Non-pigmented ciliary epithelial cell (primary cell): ENCODE data around the gene ATXN3.
A peak's percentile ranks its signal among the peaks of the same experiment; 100 is the strongest.

ENCODE experiments used
- DNase-seq: peaks from one replicate; pipeline ENCODE4 v3.0.0-alpha.2; 2010; ENCODE audit warnings: low read depth

The ATXN3 gene

DNA sequence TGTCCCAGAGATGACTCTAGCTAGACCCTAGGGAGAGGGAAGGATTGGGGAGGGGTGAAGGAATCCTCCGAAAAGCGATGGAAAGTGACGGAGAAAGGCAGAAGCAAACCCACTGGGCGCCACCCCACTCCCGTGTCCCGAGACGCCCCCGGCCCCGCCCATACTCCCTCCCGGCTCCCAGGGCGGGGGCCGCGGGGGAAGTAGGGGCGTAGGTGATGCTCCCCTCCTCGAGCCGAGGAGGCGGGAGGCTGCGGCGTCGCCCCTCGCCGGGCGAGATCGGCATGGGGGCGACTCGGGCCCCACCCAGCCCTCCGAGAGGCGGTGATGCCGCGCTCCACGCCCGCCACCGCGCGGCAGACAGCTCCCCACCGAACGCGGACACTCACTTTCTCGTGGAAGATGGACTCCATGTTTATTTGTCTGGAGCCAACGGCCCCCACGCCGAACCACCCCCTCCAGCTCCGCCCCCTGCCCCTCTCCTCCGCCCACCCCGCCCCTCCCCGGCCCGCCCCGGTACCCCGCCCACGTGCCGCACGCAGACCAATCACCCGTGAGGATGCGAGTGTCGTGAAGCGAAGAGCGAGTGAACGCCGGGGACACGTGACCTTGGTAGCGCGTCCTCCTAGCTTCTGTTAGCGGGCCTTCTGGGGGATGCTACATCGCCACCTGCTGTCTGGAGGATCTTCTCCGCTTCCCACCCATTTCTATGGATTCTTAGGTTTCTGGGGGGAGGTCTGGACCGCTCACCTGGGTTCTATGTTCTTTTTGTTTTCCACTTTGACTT is at the start of gene ATXN3:
TSS of gene ATXN3 (minus strand) at position 440 of the 784 bp plus-strand sequence. CDS start at position 410, 30 bp downstream.
- peak; percentile 96 for DNase-seq

DNA sequence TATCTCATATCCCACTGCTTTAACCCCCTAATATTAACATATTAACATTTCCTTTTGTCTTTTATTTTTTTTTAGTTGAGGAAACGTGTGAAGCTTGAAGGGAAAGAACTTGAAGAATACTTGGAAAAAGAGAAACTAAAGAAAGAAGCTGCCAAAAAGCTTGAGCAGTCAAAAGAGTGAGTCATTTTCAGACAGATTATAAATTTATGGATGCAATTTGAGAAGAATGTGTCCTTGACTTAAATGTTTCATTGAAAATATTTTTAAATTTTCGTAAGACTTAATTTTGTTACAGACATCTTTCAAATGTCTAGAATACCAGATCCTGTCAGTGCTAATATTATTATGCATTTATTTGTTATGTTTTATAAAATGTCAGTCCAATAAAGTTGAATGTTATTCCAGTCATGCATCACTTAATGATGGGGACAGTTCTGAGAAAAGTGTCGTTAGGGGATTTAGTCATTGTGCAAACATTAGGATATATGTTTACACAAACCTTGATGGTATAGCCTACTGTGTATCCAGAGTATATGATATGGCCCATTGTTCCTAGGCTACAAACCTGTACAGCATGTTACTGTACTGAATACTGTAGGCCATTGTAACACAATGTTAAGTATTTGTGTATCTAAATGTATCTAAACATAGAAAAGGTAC is 48.0 kb upstream of the ATXN3 start:
- DNase-seq = no peak

DNA sequence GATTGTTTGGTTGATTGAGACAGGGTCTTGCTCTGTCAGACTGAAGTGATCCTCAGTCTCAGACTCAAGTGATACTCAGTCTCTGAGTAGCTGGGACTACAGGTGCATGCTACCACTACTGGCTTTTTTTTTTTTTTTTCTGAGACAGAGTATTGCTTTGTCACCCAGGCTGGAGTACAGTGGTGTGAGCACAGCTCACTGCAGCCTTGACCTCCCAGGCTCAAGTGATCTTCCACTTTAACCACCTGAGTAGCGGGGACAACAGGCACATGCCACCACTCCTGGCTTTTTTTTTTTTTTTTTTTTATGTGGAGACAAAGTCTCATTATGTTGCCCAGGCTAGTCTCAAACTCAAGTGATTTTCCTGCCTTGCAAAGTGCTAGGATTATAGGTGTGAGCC is 47.2 kb upstream of the ATXN3 start:
- DNase-seq = no peak

DNA sequence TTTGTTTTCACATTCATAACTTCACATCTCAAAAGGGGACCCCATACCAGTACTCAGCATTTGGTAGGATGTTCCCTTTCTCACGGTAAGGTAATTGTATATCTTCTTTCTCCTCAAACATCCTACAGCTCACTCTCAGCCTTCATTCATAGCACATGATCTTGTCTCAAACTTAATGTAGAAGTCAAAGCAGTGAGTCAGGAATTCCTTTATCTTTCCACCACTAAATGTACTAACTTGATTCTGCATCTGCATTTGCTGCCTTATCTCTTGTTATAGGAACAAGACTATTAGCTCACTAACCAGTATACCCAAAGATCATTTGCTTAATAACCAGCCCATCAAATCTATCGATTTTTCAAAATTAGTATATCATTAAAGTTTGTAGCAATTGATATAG is 38.3 kb upstream of the ATXN3 start:
- DNase-seq = peak; percentile 47

DNA sequence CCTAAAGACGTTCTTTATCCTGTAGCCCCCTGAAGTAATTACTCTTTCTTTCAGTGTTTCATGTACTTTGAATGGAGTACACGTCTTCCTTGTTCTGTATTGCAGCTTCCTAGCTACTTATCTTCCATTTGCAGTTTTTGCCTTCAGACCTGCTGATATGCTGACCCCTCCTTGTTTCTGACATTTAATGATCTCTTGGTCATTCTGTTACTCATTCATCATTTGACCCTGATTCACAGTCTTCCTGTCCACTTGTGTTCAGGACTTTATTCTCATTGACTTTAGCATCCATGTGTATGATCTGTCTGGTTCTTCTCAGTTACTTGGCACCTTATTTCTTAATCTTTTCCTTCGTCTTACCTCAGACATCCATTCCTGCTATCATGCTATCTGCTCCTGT is 37.6 kb upstream of the ATXN3 start:
- DNase-seq = no peak

DNA sequence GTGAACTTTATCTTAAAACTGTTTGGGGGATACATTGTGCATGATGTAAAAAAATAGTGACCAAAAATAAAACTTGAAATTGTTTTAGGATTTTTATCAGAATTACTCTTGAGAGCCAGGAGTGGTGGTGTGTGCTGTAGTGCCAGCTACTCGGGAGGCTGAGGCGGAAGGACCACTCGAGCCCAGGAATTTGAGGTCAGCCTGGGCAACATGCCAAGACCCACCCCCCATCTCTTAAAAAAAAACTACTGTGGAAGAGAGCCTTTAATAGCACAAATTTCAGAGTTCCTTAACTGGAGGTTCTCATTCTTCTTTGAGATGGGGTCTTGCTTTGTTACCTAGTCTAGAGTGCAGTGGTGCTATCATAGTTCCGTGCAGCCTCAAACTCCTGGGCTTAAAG is 36.9 kb upstream of the ATXN3 start:
- no peak for DNase-seq

DNA sequence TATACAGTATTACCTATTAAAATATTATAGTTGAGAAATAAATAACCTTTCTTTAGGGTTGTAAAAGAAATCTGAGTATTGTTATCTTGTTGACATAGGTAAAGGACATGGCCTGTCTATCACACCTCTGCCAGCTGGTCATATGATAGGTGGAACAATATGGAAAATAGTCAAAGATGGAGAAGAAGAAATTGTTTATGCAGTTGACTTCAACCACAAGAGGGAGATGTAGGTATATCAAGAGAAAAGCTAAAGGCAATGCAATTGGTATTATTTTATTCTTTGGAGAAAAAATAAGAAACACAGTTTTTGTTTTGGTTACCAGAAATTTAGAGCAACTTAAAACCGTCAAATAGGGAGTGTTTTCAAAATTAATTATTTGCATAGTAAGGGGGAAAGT is 28.9 kb upstream of the ATXN3 start:
- no peak for DNase-seq

DNA sequence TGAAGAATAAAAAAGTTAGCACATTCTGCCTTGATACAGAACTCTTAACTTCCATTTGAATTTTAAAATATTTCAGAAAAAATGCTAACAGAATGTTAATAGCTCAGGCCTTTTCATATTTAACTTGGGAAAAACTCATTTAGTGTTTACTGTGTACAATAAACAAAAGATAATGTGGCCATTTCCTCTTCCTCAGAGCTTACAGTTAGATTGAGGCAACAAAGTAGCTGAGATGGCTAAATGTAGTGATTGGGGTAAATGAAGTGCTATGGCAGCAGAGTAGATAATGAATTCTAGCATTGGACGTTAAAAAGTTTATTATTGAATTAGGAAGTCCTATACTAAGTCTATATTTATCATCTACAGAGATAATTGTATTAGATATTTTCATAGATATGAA is 28.1 kb upstream of the ATXN3 start:
- DNase-seq = no peak

DNA sequence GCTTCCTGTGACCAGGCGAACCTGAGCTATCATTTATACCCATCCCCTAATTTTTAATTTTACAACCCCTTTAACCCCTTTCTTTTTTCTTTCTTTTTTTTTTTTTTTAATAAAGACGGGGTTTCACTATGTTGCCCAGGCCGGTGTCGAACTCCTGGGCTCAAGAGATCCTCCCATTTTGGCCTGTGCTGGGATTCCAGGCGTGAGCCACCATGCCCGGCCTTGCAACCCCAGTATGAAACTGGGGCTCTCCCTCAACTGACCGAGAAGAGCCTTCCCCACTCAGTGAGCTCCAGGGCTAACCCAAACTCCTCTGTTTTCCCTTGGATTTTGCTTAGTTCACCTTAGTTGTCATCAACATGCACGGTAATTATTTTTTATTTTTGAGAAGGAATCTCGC is 16.4 kb upstream of the ATXN3 start:
- no peak for DNase-seq

DNA sequence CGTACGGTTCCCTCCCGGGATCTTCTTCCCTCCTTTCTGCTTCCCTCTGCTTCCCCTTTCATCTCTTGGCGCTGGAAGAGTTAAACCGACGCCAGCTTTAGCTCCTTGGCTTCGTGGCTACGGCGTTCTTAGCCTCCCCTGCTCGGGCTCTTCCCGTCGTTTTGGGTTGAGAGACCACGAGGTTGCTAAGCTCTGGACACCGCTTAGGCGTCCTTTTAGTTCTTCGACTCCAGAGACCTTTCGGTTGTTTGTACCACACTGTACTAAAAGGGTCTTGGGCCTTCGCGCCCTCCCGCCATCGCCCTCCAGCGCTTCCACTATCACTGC is 15.9 kb upstream of the ATXN3 start:
- no peak for DNase-seq

DNA sequence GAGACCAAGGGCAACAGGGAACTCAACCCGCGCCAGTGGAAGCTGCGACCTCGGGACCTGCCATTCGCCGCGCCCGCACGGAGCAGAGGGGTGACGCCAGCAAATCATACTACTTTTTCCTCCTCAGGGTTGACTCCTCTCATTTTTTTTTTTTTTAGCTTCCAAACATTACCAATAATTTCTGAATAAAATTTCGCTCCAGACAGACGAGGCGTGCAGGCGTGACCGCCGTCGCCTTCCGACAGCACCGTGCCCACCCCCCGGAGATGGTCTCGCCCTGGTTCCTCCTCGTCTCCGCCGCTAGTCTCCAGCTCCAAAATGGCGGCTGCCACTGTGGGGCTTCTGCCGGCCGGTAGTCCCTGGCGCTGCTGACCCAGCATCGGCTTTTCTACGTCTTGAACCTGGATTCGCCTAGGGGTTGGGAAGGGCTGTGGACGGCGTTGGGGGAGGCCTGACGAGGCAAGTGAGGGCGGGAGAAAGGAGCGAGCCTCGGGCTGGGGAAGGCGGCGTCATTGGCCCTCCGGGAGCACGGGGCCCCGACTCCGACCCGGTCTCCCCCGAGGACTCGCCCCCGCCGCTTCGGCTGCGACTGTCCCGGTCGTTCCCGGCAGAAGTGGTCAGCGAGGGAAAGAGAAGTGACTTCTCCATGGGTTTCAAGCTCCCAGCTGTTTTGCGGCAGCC is 15.4 kb upstream of the ATXN3 start, which contains the start of the genes CPSF2 and NDUFB1:
TSS of gene CPSF2 (plus strand) at position 300 of the 681 bp plus-strand sequence. CDS start 9,016 bp downstream, outside the sequence.
TSS of gene NDUFB1 (minus strand) at position 37 of the 681 bp plus-strand sequence. CDS start 4,069 bp downstream, outside the sequence.
- no peak for DNase-seq

DNA sequence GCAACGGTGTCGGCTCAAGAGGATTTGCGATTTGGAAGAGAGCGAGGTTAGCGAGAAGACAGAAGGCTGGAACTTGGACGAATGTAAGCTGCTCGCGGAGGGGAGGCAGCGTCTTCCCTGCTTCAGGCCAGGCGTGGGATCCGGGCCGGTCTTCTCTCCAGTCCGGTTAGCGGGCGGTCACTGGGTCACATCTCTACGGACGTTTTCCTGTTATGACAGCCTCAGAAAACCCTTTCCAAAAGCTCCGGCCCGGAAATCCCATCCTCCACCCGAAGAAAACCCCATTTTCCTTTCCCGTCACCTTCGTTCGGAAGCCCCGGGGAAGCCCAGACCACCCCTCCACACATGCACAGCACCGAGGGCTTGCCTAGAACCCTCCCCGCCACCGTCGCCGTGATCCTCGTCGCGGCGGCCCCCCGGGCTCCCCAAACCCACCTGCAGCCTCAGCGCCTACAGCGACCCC is 14.9 kb upstream of the ATXN3 start:
- no peak for DNase-seq

DNA sequence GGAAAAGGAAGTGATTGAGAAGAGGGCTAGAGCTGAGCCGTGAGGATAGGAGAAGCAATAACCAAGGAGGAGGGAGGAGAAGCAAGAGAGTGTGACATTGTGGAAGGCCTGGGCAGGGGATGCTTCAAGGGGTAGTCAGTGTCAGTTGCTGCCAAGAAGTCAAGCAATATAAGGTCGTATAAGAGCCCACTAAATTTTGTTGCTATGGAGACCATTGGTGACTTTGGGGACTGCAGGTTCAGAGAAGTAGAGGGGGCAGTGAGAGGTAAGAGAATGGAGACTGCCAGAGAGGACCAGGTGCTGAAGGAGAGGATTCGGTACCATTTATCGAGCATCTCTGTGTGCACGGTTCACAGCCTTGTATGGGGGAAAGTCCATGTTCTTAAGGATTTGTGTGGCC is 3.1 kb upstream of the ATXN3 start:
- no peak for DNase-seq

DNA sequence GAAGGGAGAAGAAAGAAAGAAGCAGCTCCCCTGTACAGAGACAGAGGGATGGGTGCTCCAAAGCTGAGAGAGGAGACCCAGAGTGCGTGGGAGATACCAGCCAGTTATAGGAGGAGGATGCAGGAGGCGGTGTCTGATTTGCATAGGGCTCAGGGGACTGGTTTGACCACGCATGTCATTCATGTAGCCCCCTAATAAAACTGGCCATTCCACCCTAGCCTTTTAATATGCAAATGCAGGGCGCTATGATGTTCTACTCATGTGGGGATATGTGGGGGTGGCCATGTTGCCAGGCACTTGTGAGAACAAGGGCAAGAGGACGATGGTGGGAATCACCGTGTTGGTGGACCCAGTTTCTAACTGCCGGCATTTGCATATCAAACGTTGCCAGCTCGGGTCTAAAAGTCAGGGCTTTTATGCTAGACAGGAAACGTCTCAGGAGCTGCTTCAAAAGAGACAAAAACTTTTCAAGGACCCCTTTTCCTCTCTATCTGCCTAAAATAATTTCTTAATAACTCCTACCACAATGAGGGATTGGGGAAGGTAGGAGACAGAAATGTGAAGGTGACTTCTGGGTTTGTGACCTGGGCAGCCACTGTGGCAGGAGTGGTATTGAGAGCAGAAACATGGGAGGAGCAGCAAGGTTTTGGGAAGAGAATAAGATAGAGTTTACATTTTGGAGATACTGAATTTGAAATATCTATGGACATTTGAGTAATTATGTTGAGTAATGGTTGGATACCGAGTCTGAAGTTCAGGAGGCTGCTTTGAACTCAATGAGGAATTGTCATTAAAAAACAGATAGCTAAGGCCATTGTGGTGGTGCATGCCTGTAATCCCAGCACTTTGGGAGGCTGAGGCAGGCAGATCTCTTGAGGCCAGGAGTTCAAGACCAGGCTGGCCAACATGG is 2.2 kb upstream of the ATXN3 start:
- DNase-seq = no peak

DNA sequence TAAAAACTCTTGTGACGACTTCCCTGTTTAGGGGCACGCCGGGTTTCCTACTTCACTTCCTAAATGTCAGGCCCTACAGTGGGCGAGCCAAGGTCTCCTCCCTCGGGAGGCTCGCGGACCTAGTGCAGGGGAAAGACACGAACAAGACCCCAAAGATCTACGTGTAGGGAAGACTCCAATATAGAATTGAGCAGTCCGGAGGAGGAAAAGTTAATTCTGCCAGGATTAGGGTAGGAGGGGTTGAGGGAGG is 564 bp downstream of the ATXN3 start:
- no peak for DNase-seq

DNA sequence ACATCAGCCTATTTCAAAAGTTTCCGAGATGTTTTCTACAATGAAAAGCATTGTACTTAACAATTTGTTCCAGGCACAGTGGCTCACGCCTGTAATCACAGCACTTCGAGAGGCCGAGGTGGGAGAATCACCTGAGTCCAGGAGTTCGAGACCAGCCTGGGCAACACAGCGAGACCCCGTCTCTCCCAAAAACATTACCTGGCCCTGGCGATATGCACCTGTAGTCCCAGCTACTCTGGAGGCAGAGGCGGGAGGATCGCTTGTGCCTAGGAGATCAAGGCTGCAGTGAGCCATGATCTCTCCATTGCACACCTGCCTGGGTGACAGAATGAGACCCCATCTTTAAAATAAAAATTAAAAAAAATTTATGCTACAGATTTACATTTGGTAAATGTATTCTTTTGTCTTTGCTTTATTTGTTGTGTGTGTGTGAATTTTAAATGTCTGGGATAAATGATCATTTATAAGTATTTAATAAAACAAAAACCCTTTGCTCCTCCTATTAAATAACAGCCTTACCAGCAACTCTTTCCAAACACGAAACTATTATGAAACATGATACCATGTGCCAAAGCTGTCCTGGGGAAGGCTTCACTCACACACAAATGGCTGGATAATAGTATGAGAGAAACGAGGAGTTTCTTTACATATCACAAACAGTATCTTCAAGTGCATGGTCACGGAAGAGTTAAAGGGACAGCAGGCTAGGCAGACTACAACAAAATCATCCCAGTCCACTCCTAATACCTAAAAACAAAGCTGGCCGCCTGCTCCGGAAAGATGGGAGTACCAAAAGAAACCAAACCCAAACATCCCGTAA is 1.1 kb downstream of the ATXN3 start:
- DNase-seq = no peak

DNA sequence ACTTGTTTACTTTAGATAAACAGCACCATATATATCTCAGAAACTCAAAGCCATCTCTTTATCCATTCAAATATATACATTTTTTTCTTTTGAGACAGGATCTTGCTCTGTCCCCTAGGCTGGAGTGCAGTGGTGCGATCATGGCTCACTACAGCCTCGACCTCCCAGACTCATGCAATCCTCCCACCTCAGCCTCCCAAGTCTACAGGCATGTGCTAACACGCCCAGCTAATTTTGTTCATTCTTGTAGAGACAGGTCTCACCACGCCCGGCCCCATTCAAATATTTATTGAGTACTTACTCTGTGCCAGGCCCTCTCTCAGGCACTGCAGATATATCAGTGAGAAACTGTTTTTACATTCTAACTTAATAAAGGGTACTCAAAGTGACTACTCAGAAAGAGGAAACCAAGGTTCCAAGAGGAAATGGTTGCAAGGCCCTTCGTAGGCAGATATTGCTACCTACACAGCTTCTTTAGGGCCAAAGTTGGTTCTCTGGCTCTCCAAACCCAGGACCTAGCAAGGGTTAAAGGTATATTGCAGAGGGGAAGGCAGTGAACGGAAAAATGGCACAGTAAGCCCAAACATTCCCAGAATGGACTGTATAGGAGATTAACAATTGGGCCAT is 2.9 kb downstream of the ATXN3 start:
- no peak for DNase-seq

DNA sequence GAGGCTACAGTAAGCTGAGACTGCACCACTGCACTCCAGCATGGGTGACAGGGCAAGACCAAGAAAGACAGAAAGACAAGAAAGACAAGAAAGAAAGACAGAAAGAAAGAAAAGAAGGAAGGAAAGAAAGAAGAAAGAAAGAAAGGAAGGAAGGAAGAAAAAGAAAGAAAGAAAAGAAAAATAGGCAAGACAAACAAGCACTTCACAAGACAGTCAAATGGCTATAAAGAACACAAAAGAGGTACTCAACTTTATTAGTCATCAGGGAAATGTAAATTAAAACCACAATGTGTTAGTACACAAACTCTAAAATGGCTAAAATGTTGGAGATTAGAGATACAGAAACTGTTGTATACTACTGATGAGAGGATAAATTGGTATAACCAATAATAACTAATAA is 6.6 kb downstream of the ATXN3 start:
- no peak for DNase-seq

DNA sequence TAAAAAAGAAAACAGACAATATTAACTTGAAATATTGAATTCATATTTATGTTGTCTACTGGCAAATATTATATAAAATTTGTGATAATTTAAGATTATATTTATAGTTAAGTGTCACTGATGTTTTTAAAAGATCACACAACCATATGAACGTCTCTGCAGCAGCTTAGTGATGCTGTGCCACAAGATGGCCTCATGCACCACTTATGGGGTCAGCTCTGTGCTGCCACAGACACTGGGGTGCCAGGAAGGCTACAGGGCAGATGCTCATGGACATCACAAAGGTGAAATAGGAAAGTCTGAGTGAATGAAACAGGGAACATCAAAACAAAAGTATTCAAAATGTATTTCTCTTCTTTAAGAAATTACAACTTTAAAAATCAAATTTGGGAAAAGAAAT is 13.1 kb downstream of the ATXN3 start:
- DNase-seq = no peak

DNA sequence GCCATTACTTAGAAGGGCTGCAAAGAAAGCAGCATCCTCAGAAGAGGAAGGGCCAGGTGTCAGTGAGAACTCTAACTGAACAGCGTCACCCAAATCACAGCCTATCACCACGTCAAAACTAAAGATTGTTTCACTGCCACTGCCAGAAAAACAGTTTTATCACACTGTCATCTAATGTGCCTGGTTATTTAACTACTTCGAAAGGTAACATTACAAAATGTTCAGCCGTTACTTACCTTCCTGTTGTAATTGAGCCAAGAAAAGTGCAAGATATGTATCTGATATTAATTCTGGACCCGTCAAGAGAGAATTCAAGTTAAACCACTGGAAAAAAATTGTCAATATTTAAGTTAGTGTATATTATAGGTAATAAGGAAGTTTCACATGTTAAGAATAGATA is 17.9 kb downstream of the ATXN3 start:
- DNase-seq = no peak

DNA sequence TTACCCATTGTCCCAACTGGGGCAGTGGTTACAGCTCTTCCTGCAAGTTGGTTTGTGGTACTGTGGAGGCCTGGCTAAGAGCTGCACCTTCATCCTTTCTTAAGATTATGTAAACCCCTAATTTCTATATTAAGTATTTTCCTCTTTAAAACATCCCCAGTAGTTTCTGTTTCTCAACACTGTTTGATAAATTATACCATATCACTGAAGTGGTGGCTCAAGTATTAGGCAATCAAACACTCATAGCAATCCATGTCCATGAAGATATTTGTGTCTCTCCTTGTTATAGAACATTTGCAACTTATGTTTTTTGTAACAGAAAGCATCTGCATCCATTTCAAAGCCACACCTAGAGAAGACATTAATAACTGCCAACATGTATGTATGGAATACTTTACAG is 31.8 kb downstream of the ATXN3 start:
- DNase-seq = no peak
